HCT116 (cell line): ENCODE results near the gene PSKH1.

Source experiments
- CEBPB ChIP-seq: IDR thresholded peaks from 2 replicates; pipeline ENCODE4 v1.6.1; 2012; ENCODE audit warnings: low read depth
- CTCF ChIP-seq, 3 experiments: fragments of 200-600 bp in 1 of 3; sonication (generic) in 1 of 3; IDR thresholded peaks in 2 of 3; conservative IDR thresholded peaks in 1 of 3; 2 replicates each; pipeline ENCODE4 v1.5.1; 2012 to 2017; ENCODE audit warnings: low read depth in 2 of 3, low read length in 2 of 3, antibody characterized with exemption in 1 of 3, borderline replicate concordance in 1 of 3, control low read depth in 1 of 3, mild to moderate bottlenecking in 1 of 3, mixed read lengths in 1 of 3, mixed run types in 1 of 3, moderate library complexity in 1 of 3; ENCODE audit not compliant: insufficient read depth in 1 of 3
- EZH2 ChIP-seq: fragments of 200-600 bp; sonication (generic); IDR thresholded peaks from 2 replicates; pipeline ENCODE4 v1.6.1; 2017; ENCODE audit warnings: antibody characterized with exemption, mixed run types
- EZH2phosphoT487 ChIP-seq: fragments of 200-600 bp; IDR thresholded peaks from 2 replicates; pipeline ENCODE4 v1.6.1; 2018; ENCODE audit warnings: antibody characterized with exemption, borderline replicate concordance
- FOSL1 ChIP-seq: IDR thresholded peaks from 2 replicates; pipeline ENCODE4 v1.6.1; 2012; ENCODE audit warnings: low read depth
- JUND ChIP-seq: IDR thresholded peaks from 2 replicates; pipeline ENCODE4 v1.6.1; 2012
- POLR2A ChIP-seq: IDR thresholded peaks from 2 replicates; pipeline ENCODE4 v1.7.0; 2011; ENCODE audit warnings: borderline replicate concordance; ENCODE audit not compliant: insufficient read depth, insufficient read length; ENCODE audit errors: extremely low read depth
- POLR2AphosphoS5 ChIP-seq: IDR thresholded peaks from 2 replicates; pipeline ENCODE4 v1.6.1; 2011; ENCODE audit warnings: mild to moderate bottlenecking, low read depth, low read length, moderate library complexity
- RAD21 ChIP-seq: IDR thresholded peaks from 2 replicates; pipeline ENCODE4 v1.6.1; 2012; ENCODE audit warnings: low read depth, mild to moderate bottlenecking
- SIN3A ChIP-seq: IDR thresholded peaks from 2 replicates; pipeline ENCODE4 v1.6.1; 2012; ENCODE audit warnings: low read depth
- YY1 ChIP-seq: IDR thresholded peaks from 2 replicates; pipeline ENCODE4 v1.6.1; 2011; ENCODE audit warnings: low read length, low read depth, moderate library complexity, mild to moderate bottlenecking; ENCODE audit not compliant: insufficient replicate concordance; ENCODE audit errors: extremely low read depth
- ZNF274 ChIP-seq: fragments of 200-500 bp; sonication (Bioruptor generic); IDR thresholded peaks from 2 replicates; pipeline ENCODE4 v1.6.1; 2014; ENCODE audit warnings: mild to moderate bottlenecking, low read depth, low read length, inconsistent platforms

DNA sequence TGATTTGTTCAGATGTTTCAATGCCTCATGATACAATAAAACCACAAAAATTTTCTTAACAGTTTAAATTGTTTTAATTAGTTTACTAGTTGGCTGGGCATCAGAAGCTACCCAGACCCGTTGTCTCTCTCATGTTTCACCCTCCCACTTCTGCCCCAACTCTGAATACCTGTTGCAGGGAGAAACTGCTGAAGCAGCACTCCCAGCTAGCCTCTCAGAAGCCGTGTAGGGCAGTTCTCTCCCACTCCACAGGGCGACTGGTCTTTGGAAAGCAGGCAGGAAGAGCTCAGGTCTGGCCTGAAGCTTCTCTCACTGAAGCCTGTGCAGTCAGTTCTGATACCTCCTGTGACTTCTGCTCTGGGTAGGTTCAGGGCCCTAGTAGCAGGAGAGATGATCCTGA, 21.8 kb upstream of the PSKH1 start:
- no peak for TF ChIP-seq EZH2phosphoT487
- TF ChIP-seq CTCF (IDR thresholded peaks at IDR 0.05 in 2 of 3, conservative IDR thresholded peaks at IDR 0.05 in 1 of 3; ENCODE audit: borderline replicate concordance in 1 of 3, insufficient read depth in 1 of 3, low read depth in 2 of 3, low read length in 2 of 3), result no peak
- TF ChIP-seq JUND, result no peak
- no peak for TF ChIP-seq EZH2
- TF ChIP-seq CEBPB, result no peak
- TF ChIP-seq POLR2A, result no peak
- no peak for TF ChIP-seq YY1
- TF ChIP-seq ZNF274, result no peak
- TF ChIP-seq RAD21, result no peak
- TF ChIP-seq SIN3A, result no peak
- no peak for TF ChIP-seq FOSL1
- TF ChIP-seq POLR2AphosphoS5, result no peak
